ENCODE measurements around the gene HDAC4.

HDAC4 gene

GRCh38 chr2:239139101-239139500 is 261.7 kb downstream of the HDAC4 start:
- H3K9me2 ChIP-seq (replicated peaks; ENCODE audit: low read depth, low read length), result no peaks in the 10 kb centered on the region
- TF ChIP-seq, protein P1, sequence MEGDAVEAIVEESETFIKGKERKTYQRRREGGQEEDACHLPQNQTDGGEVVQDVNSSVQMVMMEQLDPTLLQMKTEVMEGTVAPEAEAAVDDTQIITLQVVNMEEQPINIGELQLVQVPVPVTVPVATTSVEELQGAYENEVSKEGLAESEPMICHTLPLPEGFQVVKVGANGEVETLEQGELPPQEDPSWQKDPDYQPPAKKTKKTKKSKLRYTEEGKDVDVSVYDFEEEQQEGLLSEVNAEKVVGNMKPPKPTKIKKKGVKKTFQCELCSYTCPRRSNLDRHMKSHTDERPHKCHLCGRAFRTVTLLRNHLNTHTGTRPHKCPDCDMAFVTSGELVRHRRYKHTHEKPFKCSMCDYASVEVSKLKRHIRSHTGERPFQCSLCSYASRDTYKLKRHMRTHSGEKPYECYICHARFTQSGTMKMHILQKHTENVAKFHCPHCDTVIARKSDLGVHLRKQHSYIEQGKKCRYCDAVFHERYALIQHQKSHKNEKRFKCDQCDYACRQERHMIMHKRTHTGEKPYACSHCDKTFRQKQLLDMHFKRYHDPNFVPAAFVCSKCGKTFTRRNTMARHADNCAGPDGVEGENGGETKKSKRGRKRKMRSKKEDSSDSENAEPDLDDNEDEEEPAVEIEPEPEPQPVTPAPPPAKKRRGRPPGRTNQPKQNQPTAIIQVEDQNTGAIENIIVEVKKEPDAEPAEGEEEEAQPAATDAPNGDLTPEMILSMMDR (conservative IDR thresholded peaks at IDR 0.05; ENCODE audit: low read length), result no peak
- no peak for TF ChIP-seq EZH2phosphoT487 (IDR thresholded peaks at IDR 0.05; ENCODE audit: borderline replicate concordance)
- no peaks in the 10 kb centered on the region for H3K79me2 ChIP-seq (ENCODE audit: insufficient read depth, low read length)
- no peaks in the 10 kb centered on the region for H3K9me3 ChIP-seq (ENCODE audit: insufficient read depth, low read depth, low read length)
- H3F3A ChIP-seq (ENCODE audit: low read depth), result no peaks in the 10 kb centered on the region
- H2AFZ ChIP-seq (ENCODE audit: low read length), result no peak overlapping the region
- H3K36me3 ChIP-seq (ENCODE audit: insufficient read depth, low read length), result peaks cover 30% of the 10 kb centered on the region; the same call in 1 of the 2 replicates
- no peaks in the 10 kb centered on the region for H4K20me1 ChIP-seq (ENCODE audit: insufficient read depth, low read length, poor library complexity, severe bottlenecking)
- H3K4me2 ChIP-seq (ENCODE audit: low read depth, low read length, poor library complexity, severe bottlenecking), result no peak overlapping the region
- H3K4me3 ChIP-seq (ENCODE audit: low read length, poor library complexity, severe bottlenecking), result no peak overlapping the region
- H3K27me3 ChIP-seq (ENCODE audit: insufficient read depth, low read length, poor library complexity, severe bottlenecking), result no peaks in the 10 kb centered on the region
- peaks cover 4% of the 10 kb centered on the region for H3K4me1 ChIP-seq (ENCODE audit: insufficient read depth, low read length, poor library complexity, severe bottlenecking)
- no peak overlapping the region for H3K9ac ChIP-seq (ENCODE audit: low read depth, low read length, poor library complexity, severe bottlenecking)

DNA sequence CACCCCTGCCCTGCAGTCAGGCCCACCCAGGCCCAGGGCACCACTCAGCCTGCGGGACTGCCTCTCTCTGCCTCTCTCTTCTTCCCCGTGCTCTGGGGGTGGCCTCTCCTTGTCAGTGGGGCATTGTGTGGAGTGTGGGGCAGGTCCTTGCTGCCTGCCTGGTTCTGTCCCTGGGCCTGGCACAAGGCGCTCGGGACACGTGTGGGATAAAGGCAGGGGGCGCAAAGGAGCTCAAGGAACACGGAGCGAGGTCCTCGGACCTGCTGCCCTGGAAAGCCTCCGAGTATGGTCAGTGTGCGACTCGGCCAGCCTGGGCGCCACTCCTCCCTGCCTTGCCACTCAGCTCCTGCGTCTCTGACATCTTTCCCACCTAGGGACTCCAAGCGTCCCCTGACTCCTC is 262.2 kb downstream of the HDAC4 start:
- TF ChIP-seq EZH2phosphoT487 (IDR thresholded peaks at IDR 0.05; ENCODE audit: borderline replicate concordance), result no peak
- TF ChIP-seq, protein P1 (conservative IDR thresholded peaks at IDR 0.05; ENCODE audit: low read length), result no peak
- H4K20me1 ChIP-seq (ENCODE audit: insufficient read depth, low read length, poor library complexity, severe bottlenecking), result no peaks in the 10 kb centered on the region
- no peak overlapping the region for H3K4me3 ChIP-seq (ENCODE audit: low read length, poor library complexity, severe bottlenecking)
- H3K4me1 ChIP-seq (ENCODE audit: insufficient read depth, low read length, poor library complexity, severe bottlenecking), result peaks cover 4% of the 10 kb centered on the region
- no peaks in the 10 kb centered on the region for H3F3A ChIP-seq (ENCODE audit: low read depth)
- no peak overlapping the region for H3K4me2 ChIP-seq (ENCODE audit: low read depth, low read length, poor library complexity, severe bottlenecking)
- peaks cover 33% of the 10 kb centered on the region; the same call in 1 of the 2 replicates for H3K36me3 ChIP-seq (ENCODE audit: insufficient read depth, low read length)
- no peaks in the 10 kb centered on the region for H3K79me2 ChIP-seq (ENCODE audit: insufficient read depth, low read length)
- no peaks in the 10 kb centered on the region for H3K9me2 ChIP-seq (replicated peaks; ENCODE audit: low read depth, low read length)
- H3K27me3 ChIP-seq (ENCODE audit: insufficient read depth, low read length, poor library complexity, severe bottlenecking), result no peaks in the 10 kb centered on the region
- no peak overlapping the region for H3K9ac ChIP-seq (ENCODE audit: low read depth, low read length, poor library complexity, severe bottlenecking)
- H2AFZ ChIP-seq (ENCODE audit: low read length), result no peak overlapping the region
- no peaks in the 10 kb centered on the region for H3K9me3 ChIP-seq (ENCODE audit: insufficient read depth, low read depth, low read length)

- Histone ChIP-seq H3K4me3 (ENCODE audit: low read length, poor library complexity, severe bottlenecking) (no peak overlapping the region), H2AFZ (ENCODE audit: low read length) (no peak overlapping the region), H3K79me2 (ENCODE audit: insufficient read depth, low read length) (no peaks in the 10 kb centered on the region), H3K27me3 (ENCODE audit: insufficient read depth, low read length, poor library complexity, severe bottlenecking) (no peaks in the 10 kb centered on the region), H3F3A (ENCODE audit: low read depth) (no peaks in the 10 kb centered on the region), H3K9me2 (replicated peaks; ENCODE audit: low read depth, low read length) (no peaks in the 10 kb centered on the region), H4K20me1 (ENCODE audit: insufficient read depth, low read length, poor library complexity, severe bottlenecking) (no peaks in the 10 kb centered on the region), H3K36me3 (ENCODE audit: insufficient read depth, low read length) (peaks cover 28% of the 10 kb centered on the region; the same call in 1 of the 2 replicates), H3K9ac (ENCODE audit: low read depth, low read length, poor library complexity, severe bottlenecking) (no peak overlapping the region), H3K4me1 (ENCODE audit: insufficient read depth, low read length, poor library complexity, severe bottlenecking) (peaks cover 4% of the 10 kb centered on the region), H3K4me2 (ENCODE audit: low read depth, low read length, poor library complexity, severe bottlenecking) (no peak overlapping the region), H3K9me3 (ENCODE audit: insufficient read depth, low read depth, low read length) (no peaks in the 10 kb centered on the region)
- TF ChIP-seq, protein P1 (conservative IDR thresholded peaks at IDR 0.05; ENCODE audit: low read length), result no peak
- TF ChIP-seq EZH2phosphoT487 (IDR thresholded peaks at IDR 0.05; ENCODE audit: borderline replicate concordance), result no peak
These were observed 262.9 kb downstream of the HDAC4 start for GRCh38 chr2:239137898-239138283.

Data from Loucy (cell line).